HCT116 (cell line): Measurements from ENCODE around the gene CNTNAP2. TPM values are rescaled to one million over a fixed set of nuclear protein-coding genes. Genes with fewer than 3 reads are reported as not detected.

ENCODE experiments used
- ATAC-seq: fragments of 200-7000 bp; cut with Tn5 transposase; 2 replicates; pipeline ENCODE4 v1.9.1; 2020; ENCODE audit warnings: mild to moderate bottlenecking, moderate library complexity
- BruUV-seq: library from RNA; stranded (reverse); fragments of 400-500 nt; replicated peaks from 2 replicates; lab custom pipeline; 2021; lab: Mats Ljungman, UMichigan
- CTCF ChIA-PET: fragments of 300-600 bp; sonication (Branson Sonifier 250); formaldehyde crosslinking; loops from one replicate; lab custom pipeline; 2021; ENCODE audit warnings: antibody characterized with exemption; lab: Charles Lee
- POLR2A ChIA-PET: fragments of 300-600, 350-600 bp; sonication (Branson Sonifier 250); formaldehyde crosslinking; loops from one replicate; lab custom pipeline; 2021; ENCODE audit warnings: antibody characterized with exemption; lab: Charles Lee
- RAD21 ChIA-PET, 2 experiments: fragments of 300-600 bp; sonication (Branson Sonifier 250); formaldehyde crosslinking; loops; one replicate each; lab custom pipeline; 2023; ENCODE audit warnings: low total read pairs in 2 of 2; ENCODE audit not compliant: uncharacterized antibody in 2 of 2, unreplicated experiment in 2 of 2, low non-redundant PET in 1 of 2; lab: Charles Lee
- DNase-seq: peaks from one replicate; pipeline ENCODE4 v3.0.0-alpha.2; 2010; ENCODE audit warnings: low read depth, low spot score
- H2AFZ ChIP-seq: fragments of 200-600 bp; shearing (Covaris generic), sonication (generic); 2 replicates; pipeline ENCODE4 v1.6.1; 2017; ENCODE audit warnings: low read depth, mixed run types, mixed read lengths, antibody characterized with exemption, low read length; ENCODE audit not compliant: poor library complexity, severe bottlenecking
- H3K27ac ChIP-seq: 2 replicates; pipeline ENCODE4 v1.5.1; 2012; ENCODE audit warnings: low read depth, low read length
- H3K27me3 ChIP-seq: fragments of 200-600 bp; sonication (generic); 2 replicates; pipeline ENCODE4 v1.6.1; 2016; ENCODE audit warnings: mixed run types, low read length, mixed read lengths; ENCODE audit not compliant: insufficient read depth
- H3K36me3 ChIP-seq, 2 experiments: fragments of 200-500 bp in 1 of 2; fragments of 200-600 bp in 1 of 2; sonication (Bioruptor generic) in 1 of 2; sonication (generic) in 1 of 2; 2 replicates each; pipeline versions ENCODE4 v1.5.1 to v1.6.1; 2014 to 2016; ENCODE audit warnings: low read length in 2 of 2, inconsistent platforms in 1 of 2, mixed read lengths in 1 of 2, mixed run types in 1 of 2; ENCODE audit not compliant: insufficient read depth in 2 of 2, control insufficient read depth in 1 of 2
- H3K4me1 ChIP-seq, 2 experiments: fragments of 200-600 bp in 1 of 2; sonication (generic) in 1 of 2; 2 replicates each; pipeline versions ENCODE4 v1.5.1 to v1.6.1; 2012 to 2017; ENCODE audit warnings: low read length in 2 of 2, inconsistent platforms in 1 of 2, mild to moderate bottlenecking in 1 of 2, mixed read lengths in 1 of 2, mixed run types in 1 of 2, moderate library complexity in 1 of 2; ENCODE audit not compliant: insufficient read depth in 2 of 2, control insufficient read depth in 1 of 2
- H3K4me2 ChIP-seq: fragments of 200-600 bp; sonication (generic); 2 replicates; pipeline ENCODE4 v1.6.1; 2017; ENCODE audit warnings: mixed run types, low read length, mixed read lengths
- H3K4me3 ChIP-seq, 2 experiments: fragments of 200-600 bp in 1 of 2; sonication (generic) in 1 of 2; replicated peaks in 1 of 2; 2 replicates each; pipeline ENCODE4 v1.5.1; 2011 to 2016; ENCODE audit warnings: low read length in 2 of 2, control low read depth in 1 of 2, low read depth in 1 of 2, mild to moderate bottlenecking in 1 of 2, mixed read lengths in 1 of 2, mixed run types in 1 of 2
- H3K79me2 ChIP-seq: fragments of 200-600 bp; sonication (generic); 2 replicates; pipeline ENCODE4 v1.6.1; 2017; ENCODE audit warnings: mild to moderate bottlenecking, mixed run types, low read length, moderate library complexity, mixed read lengths; ENCODE audit not compliant: insufficient read depth
- H3K9ac ChIP-seq: fragments of 200-600 bp; sonication (generic); 2 replicates; pipeline ENCODE4 v1.6.1; 2016; ENCODE audit warnings: low read length, mixed read lengths
- H3K9me2 ChIP-seq: fragments of 200-600 bp; sonication (generic), shearing (Covaris generic); 2 replicates; pipeline ENCODE4 v1.6.1; 2017; ENCODE audit warnings: mixed run types, mild to moderate bottlenecking, moderate library complexity; ENCODE audit not compliant: insufficient read depth
- H3K9me3 ChIP-seq, 2 experiments: fragments of 200-500 bp in 1 of 2; fragments of 200-600 bp in 1 of 2; sonication (Bioruptor generic) in 1 of 2; sonication (generic) in 1 of 2; 2 replicates each; pipeline ENCODE4 v1.6.1; 2014 to 2017; ENCODE audit warnings: low read length in 2 of 2, mixed read lengths in 2 of 2, inconsistent platforms in 1 of 2, low read depth in 1 of 2, mild to moderate bottlenecking in 1 of 2, mixed run types in 1 of 2, moderate library complexity in 1 of 2; ENCODE audit not compliant: control insufficient read depth in 1 of 2, insufficient read depth in 1 of 2
- H4K20me1 ChIP-seq: fragments of 200-600 bp; sonication (generic), shearing (Covaris generic); 2 replicates; pipeline ENCODE4 v1.6.1; 2017; ENCODE audit warnings: mixed run types, mild to moderate bottlenecking, moderate library complexity; ENCODE audit not compliant: insufficient read depth
- CBX3 ChIP-seq: IDR thresholded peaks from 2 replicates; pipeline ENCODE4 v1.6.1; 2012; ENCODE audit warnings: low read depth
- CEBPB ChIP-seq: IDR thresholded peaks from 2 replicates; pipeline ENCODE4 v1.6.1; 2012; ENCODE audit warnings: low read depth
- EGR1 ChIP-seq: IDR thresholded peaks from 2 replicates; pipeline ENCODE4 v1.6.1; 2012; ENCODE audit warnings: low read depth
- ELF1 ChIP-seq: IDR thresholded peaks from 2 replicates; pipeline ENCODE4 v1.6.1; 2012; ENCODE audit warnings: low read depth, borderline replicate concordance
- EZH2 ChIP-seq: fragments of 200-600 bp; sonication (generic); IDR thresholded peaks from 2 replicates; pipeline ENCODE4 v1.6.1; 2017; ENCODE audit warnings: antibody characterized with exemption, mixed run types
- EZH2phosphoT487 ChIP-seq: fragments of 200-600 bp; IDR thresholded peaks from 2 replicates; pipeline ENCODE4 v1.6.1; 2018; ENCODE audit warnings: antibody characterized with exemption, borderline replicate concordance
- FOSL1 ChIP-seq: IDR thresholded peaks from 2 replicates; pipeline ENCODE4 v1.6.1; 2012; ENCODE audit warnings: low read depth
- JUND ChIP-seq: IDR thresholded peaks from 2 replicates; pipeline ENCODE4 v1.6.1; 2012
- POLR2A ChIP-seq: IDR thresholded peaks from 2 replicates; pipeline ENCODE4 v1.7.0; 2011; ENCODE audit warnings: borderline replicate concordance; ENCODE audit not compliant: insufficient read depth, insufficient read length; ENCODE audit errors: extremely low read depth
- POLR2AphosphoS5 ChIP-seq: IDR thresholded peaks from 2 replicates; pipeline ENCODE4 v1.6.1; 2011; ENCODE audit warnings: mild to moderate bottlenecking, low read depth, low read length, moderate library complexity
- RAD21 ChIP-seq: IDR thresholded peaks from 2 replicates; pipeline ENCODE4 v1.6.1; 2012; ENCODE audit warnings: low read depth, mild to moderate bottlenecking
- SIN3A ChIP-seq: IDR thresholded peaks from 2 replicates; pipeline ENCODE4 v1.6.1; 2012; ENCODE audit warnings: low read depth
- SP1 ChIP-seq: IDR thresholded peaks from 2 replicates; pipeline ENCODE4 v1.6.1; 2012; ENCODE audit warnings: low read depth
- TCF7L2 ChIP-seq: IDR thresholded peaks from 2 replicates; pipeline ENCODE4 v1.7.0; 2011; ENCODE audit warnings: borderline replicate concordance, inconsistent platforms; ENCODE audit not compliant: insufficient read depth, insufficient read length; ENCODE audit errors: extremely low read depth
- YY1 ChIP-seq: IDR thresholded peaks from 2 replicates; pipeline ENCODE4 v1.6.1; 2011; ENCODE audit warnings: low read length, low read depth, moderate library complexity, mild to moderate bottlenecking; ENCODE audit not compliant: insufficient replicate concordance; ENCODE audit errors: extremely low read depth
- ZFX ChIP-seq: fragments of 450-650 bp; IDR thresholded peaks from 2 replicates; pipeline ENCODE4 v1.6.1; 2017
- ZNF274 ChIP-seq: fragments of 200-500 bp; sonication (Bioruptor generic); IDR thresholded peaks from 2 replicates; pipeline ENCODE4 v1.6.1; 2014; ENCODE audit warnings: mild to moderate bottlenecking, low read depth, low read length, inconsistent platforms
- intact Hi-C: fragments of 100-400 bp; cut with micrococcal nuclease; formaldehyde crosslinking; loops from 2 replicates; pipeline ENCODE4 v1.10.0; 2022
- total RNA-seq: library from RNA; stranded (reverse); gene quantifications from one replicate; pipeline ENCODE4 v1.2.1, GENCODE V29; 2021; ENCODE audit not compliant: unreplicated experiment
- TF ChIP-seq, protein P1 (sequence below): IDR thresholded peaks from 2 replicates; pipeline ENCODE4 v1.6.1; 2012
- TF ChIP-seq, protein P2 (sequence below): IDR thresholded peaks from 2 replicates; pipeline ENCODE4 v1.6.1; 2012
- TF ChIP-seq, protein P3 (sequence below), 3 experiments: fragments of 200-600 bp in 1 of 3; sonication (generic) in 1 of 3; IDR thresholded peaks in 2 of 3; conservative IDR thresholded peaks in 1 of 3; 2 replicates each; pipeline ENCODE4 v1.5.1; 2012 to 2017; ENCODE audit warnings: low read depth in 2 of 3, low read length in 2 of 3, antibody characterized with exemption in 1 of 3, borderline replicate concordance in 1 of 3, control low read depth in 1 of 3, mild to moderate bottlenecking in 1 of 3, mixed read lengths in 1 of 3, mixed run types in 1 of 3, moderate library complexity in 1 of 3; ENCODE audit not compliant: insufficient read depth in 1 of 3

CNTNAP2 gene
- total RNA-seq, 1 experiment from 2014 or later: 0.37 TPM

DNA sequence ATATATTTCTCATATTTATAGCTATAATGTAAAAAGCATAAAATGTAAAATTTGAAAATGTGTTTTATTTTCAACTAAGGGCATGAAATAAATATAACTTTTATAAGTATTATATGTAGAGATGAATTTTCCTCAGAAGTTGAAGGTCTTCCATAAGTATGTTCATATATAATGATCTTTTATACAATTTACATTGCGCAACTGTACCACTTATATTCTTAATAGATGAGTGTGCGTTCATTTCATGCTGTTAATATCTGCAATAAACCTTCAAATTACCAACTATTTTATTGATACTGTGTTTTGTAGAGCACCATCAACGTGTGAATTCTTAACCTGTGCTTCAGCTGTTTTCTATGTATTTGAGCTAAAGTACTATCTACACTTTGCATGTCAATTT is 285.3 kb downstream of the CNTNAP2 start:
- CTCF ChIA-PET: no interaction called here

DNA sequence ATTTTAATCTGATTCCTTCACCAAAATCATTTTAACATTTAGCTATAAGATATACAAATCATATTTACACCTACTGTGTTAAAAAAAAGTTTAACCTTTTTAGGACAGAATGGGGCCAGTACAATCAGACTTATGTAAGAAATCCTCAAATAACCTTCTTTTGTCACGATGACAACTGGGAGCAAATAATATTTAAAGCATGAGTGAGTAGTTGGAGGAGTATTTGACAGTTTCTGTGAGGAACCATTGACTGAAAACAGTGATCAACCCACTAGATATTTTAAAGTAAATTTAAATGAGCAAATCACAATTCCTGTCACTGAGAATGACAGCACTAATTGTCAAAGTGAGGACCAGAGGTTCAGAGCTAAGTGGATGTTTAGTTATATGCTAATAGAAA is 289.1 kb downstream of the CNTNAP2 start:
- ChIA-PET CTCF (no interaction called here), RAD21 (no interaction called here), POLR2A (no interaction called here)
- H3K4me1 ChIP-seq: no peaks in the 10 kb centered on the region
- H4K20me1 ChIP-seq: no peaks in the 10 kb centered on the region
- no peaks in the 10 kb centered on the region for H3K79me2 ChIP-seq
- no peak for DNase-seq
- no peak overlapping the region for H3K4me3 ChIP-seq
- H3K27me3 ChIP-seq: no peaks in the 10 kb centered on the region
- H3K9ac ChIP-seq: no peak overlapping the region
- no peak overlapping the region for H2AFZ ChIP-seq
- H3K27ac ChIP-seq: no peak overlapping the region
- no peak overlapping the region for H3K4me2 ChIP-seq
- intact Hi-C loops: no loop called here
- no peaks in the 10 kb centered on the region for H3K9me2 ChIP-seq
- no peak for ATAC-seq
- no peaks in the 10 kb centered on the region for H3K36me3 ChIP-seq
- no TSS peak for BruUV-seq
- peaks cover 11 to 19% of the 10 kb centered on the region in 2 experiments; a peak in 2 of 4 replicates for H3K9me3 ChIP-seq
- TF ChIP-seq EGR1 (no peak), EZH2phosphoT487 (no peak), ZFX (no peak), JUND (no peak), POLR2A (no peak), ZNF274 (no peak), RAD21 (no peak), POLR2AphosphoS5 (no peak), ELF1 (no peak), TCF7L2 (no peak), CBX3 (no peak), YY1 (no peak), SIN3A (no peak)
- TF ChIP-seq, protein P1, sequence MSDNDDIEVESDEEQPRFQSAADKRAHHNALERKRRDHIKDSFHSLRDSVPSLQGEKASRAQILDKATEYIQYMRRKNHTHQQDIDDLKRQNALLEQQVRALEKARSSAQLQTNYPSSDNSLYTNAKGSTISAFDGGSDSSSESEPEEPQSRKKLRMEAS: no peak
- TF ChIP-seq, protein P2, sequence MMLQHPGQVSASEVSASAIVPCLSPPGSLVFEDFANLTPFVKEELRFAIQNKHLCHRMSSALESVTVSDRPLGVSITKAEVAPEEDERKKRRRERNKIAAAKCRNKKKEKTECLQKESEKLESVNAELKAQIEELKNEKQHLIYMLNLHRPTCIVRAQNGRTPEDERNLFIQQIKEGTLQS: no peak
- TF ChIP-seq, protein P3, sequence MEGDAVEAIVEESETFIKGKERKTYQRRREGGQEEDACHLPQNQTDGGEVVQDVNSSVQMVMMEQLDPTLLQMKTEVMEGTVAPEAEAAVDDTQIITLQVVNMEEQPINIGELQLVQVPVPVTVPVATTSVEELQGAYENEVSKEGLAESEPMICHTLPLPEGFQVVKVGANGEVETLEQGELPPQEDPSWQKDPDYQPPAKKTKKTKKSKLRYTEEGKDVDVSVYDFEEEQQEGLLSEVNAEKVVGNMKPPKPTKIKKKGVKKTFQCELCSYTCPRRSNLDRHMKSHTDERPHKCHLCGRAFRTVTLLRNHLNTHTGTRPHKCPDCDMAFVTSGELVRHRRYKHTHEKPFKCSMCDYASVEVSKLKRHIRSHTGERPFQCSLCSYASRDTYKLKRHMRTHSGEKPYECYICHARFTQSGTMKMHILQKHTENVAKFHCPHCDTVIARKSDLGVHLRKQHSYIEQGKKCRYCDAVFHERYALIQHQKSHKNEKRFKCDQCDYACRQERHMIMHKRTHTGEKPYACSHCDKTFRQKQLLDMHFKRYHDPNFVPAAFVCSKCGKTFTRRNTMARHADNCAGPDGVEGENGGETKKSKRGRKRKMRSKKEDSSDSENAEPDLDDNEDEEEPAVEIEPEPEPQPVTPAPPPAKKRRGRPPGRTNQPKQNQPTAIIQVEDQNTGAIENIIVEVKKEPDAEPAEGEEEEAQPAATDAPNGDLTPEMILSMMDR (IDR thresholded peaks at IDR 0.05 in 2 of 3, conservative IDR thresholded peaks at IDR 0.05 in 1 of 3; ENCODE audit: borderline replicate concordance in 1 of 3, insufficient read depth in 1 of 3, low read depth in 2 of 3, low read length in 2 of 3): no peak

More for the DNA sequence above, 285.3 kb downstream of the CNTNAP2 start:
- no peak for TF ChIP-seq CBX3
- no peak for TF ChIP-seq CEBPB
- TF ChIP-seq SP1: no peak
- TF ChIP-seq SIN3A: no peak
- TF ChIP-seq FOSL1: no peak
- no peak for TF ChIP-seq ELF1
- TF ChIP-seq, protein P1: no peak
- no peak for TF ChIP-seq EZH2phosphoT487
- TF ChIP-seq EZH2: no peak
- TF ChIP-seq, all 23 proteins: peak for 0
- intact Hi-C loops: no loop called here
- H4K20me1 ChIP-seq: no peaks in the 10 kb centered on the region
- no peak overlapping the region for H3K9ac ChIP-seq
- ATAC-seq: no peak
- H3K27me3 ChIP-seq: no peaks in the 10 kb centered on the region
- no TSS peak for BruUV-seq
- POLR2A ChIA-PET: no interaction called here
- no peaks in the 10 kb centered on the region for H3K4me1 ChIP-seq
- H3K9me2 ChIP-seq: no peaks in the 10 kb centered on the region
- H3K9me3 ChIP-seq: peaks cover 10 to 18% of the 10 kb centered on the region in 2 experiments; a peak in 2 of 4 replicates
- H3K4me2 ChIP-seq: no peak overlapping the region
- DNase-seq: no peak
- H3K27ac ChIP-seq: no peak overlapping the region
- no peaks in the 10 kb centered on the region for H3K79me2 ChIP-seq
- H3K36me3 ChIP-seq: no peaks in the 10 kb centered on the region
- RAD21 ChIA-PET: no interaction called here
- H2AFZ ChIP-seq: no peak overlapping the region
- no peak overlapping the region for H3K4me3 ChIP-seq
